HuH-7 (cell line): Measurements from ENCODE around the gene IER5L.

Experiments
- DNase-seq: peaks from one replicate; pipeline ENCODE4 v3.0.0; 2011; ENCODE audit warnings: low spot score

Gene IER5L

GRCh38 chr9:129160712-129161533 is 17.1 kb downstream of the IER5L start:
- DNase-seq = no peak

- DNase-seq = no peak
These were observed 21.9 kb downstream of the IER5L start for GRCh38 chr9:129156163-129156562.

- DNase-seq = no peak
These were observed 23.1 kb downstream of the IER5L start for GRCh38 chr9:129154866-129155477.

- no peak for DNase-seq
These were observed 26.6 kb downstream of the IER5L start for GRCh38 chr9:129151469-129151868.

GRCh38 chr9:129150672-129151211 is 27.3 kb downstream of the IER5L start:
- no peak for DNase-seq

- no peak for DNase-seq
These were observed 27.9 kb downstream of the IER5L start for GRCh38 chr9:129150122-129150521.

- DNase-seq = no peak
These were observed 28.6 kb downstream of the IER5L start for GRCh38 chr9:129149442-129149841.

GRCh38 chr9:129148463-129149204 is 29.4 kb downstream of the IER5L start:
- no peak for DNase-seq

GRCh38 chr9:129146441-129146941 is 31.6 kb downstream of the IER5L start:
- DNase-seq = no peak

- no peak for DNase-seq
These were observed 32.2 kb downstream of the IER5L start for GRCh38 chr9:129145841-129146292.

GRCh38 chr9:129145316-129145715 is 32.7 kb downstream of the IER5L start:
- no peak for DNase-seq

GRCh38 chr9:129143031-129143927 is 34.8 kb downstream of the IER5L start:
- DNase-seq = peak; percentile 86

GRCh38 chr9:129142138-129142935 is 35.7 kb downstream of the IER5L start:
- no peak for DNase-seq

- DNase-seq = no peak
These were observed 36.7 kb downstream of the IER5L start for GRCh38 chr9:129141066-129142041.

GRCh38 chr9:129140397-129141065 is 37.5 kb downstream of the IER5L start:
- DNase-seq = peak; percentile 46

- DNase-seq = peak; percentile 89
These were observed 38.1 kb downstream of the IER5L start for GRCh38 chr9:129139993-129140396.

- DNase-seq = peak; percentile 84
These were observed 38.6 kb downstream of the IER5L start for GRCh38 chr9:129139233-129139992.
